T47D (cell line): ENCODE measurements around the gene ADNP2.

Experiments used
- DNase-seq, 2 experiments: peaks; one replicate each; pipeline versions ENCODE4 v3.0.0 to v3.0.0-alpha.2; 2011 to 2012; ENCODE audit warnings: low read depth in 1 of 2, low spot score in 1 of 2
- JUND ChIP-seq: IDR thresholded peaks from 2 replicates; pipeline ENCODE4 v1.6.1; 2012; ENCODE audit warnings: low read depth
- in situ Hi-C: cut with HindIII; loops from 2 replicates; pipeline ENCODE4 v1.10.0; 2016; ENCODE audit warnings: low sequenced_read_pairs, low pct_unique_long_range_greater_than_20kb

ADNP2 gene

DNA sequence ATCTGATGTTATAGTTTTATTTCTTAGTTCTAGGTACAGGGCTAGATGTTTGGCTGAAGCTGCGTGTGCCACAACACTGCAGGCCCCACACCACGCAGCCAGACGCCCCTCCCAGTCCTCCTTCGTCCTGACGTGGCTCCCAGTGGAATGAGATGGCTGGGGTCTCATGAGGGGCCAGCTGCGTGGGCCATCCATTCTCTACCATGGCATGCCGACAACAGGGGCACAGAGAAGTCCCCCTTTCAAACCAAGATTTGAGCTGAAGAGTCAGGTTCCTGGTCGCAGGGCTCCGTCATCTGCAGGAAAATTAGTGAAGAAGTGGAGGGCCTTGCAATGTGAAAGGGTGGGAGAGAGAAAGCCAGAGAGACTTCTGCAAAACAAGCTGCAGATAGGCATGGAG, 73.8 kb downstream of the ADNP2 start:
- DNase-seq, result no peak
- in situ Hi-C loops, result no loop called here
- TF ChIP-seq JUND, result no peak

GRCh38 chr18:80183273-80184050, 74.4 kb downstream of the ADNP2 start:
- no peak for TF ChIP-seq JUND
- no peak for DNase-seq
- in situ Hi-C loops, result no loop called here

DNA sequence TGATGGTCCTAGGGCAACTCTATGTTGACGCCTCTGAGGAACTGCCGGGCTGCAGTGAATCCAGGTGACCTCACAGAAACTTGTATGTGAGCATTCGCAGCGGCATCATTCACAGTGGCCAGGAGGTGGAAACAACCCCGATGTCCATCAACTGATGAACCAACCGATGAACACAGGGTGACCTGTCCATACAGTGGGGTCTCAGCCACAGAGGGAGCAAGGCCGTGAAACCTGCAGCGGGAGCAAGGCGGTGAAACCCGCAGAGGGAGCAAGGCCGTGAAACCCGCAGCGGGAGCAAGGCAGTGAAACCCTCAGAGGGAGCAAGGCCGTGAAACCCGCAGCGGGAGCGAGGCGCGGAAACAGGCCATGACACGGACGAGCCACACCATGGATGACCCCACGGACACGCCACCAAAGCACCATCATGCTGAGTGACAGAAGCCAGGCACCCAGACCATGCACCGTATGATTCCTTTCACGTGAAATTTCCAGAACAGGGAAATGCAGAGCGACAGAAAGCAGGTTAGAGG, 75.2 kb downstream of the ADNP2 start:
- no peak for TF ChIP-seq JUND
- DNase-seq, result no peak
- in situ Hi-C loops, result no loop called here

DNA sequence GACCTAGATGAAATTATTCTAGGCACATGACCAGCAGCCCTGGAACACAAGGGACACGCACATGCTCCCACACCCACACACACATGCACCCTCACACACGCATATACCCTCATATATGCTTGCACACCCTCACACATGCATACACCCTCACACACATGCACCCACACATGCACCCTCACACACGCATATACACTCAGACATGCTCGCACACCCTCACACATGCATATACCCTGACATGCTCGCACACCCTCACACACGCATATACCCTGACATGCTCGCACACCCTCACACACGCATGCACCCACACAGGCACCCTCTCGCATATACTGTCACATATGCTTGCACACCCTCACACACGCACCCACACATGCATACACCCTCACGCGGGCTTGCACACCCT, 76.5 kb downstream of the ADNP2 start:
- no peak for DNase-seq
- no peak for TF ChIP-seq JUND
- in situ Hi-C loops, result no loop called here

GRCh38 chr18:80187956-80188642, 79.0 kb downstream of the ADNP2 start:
- in situ Hi-C loops, result no loop called here
- TF ChIP-seq JUND, result no peak
- DNase-seq, result no peak

DNA sequence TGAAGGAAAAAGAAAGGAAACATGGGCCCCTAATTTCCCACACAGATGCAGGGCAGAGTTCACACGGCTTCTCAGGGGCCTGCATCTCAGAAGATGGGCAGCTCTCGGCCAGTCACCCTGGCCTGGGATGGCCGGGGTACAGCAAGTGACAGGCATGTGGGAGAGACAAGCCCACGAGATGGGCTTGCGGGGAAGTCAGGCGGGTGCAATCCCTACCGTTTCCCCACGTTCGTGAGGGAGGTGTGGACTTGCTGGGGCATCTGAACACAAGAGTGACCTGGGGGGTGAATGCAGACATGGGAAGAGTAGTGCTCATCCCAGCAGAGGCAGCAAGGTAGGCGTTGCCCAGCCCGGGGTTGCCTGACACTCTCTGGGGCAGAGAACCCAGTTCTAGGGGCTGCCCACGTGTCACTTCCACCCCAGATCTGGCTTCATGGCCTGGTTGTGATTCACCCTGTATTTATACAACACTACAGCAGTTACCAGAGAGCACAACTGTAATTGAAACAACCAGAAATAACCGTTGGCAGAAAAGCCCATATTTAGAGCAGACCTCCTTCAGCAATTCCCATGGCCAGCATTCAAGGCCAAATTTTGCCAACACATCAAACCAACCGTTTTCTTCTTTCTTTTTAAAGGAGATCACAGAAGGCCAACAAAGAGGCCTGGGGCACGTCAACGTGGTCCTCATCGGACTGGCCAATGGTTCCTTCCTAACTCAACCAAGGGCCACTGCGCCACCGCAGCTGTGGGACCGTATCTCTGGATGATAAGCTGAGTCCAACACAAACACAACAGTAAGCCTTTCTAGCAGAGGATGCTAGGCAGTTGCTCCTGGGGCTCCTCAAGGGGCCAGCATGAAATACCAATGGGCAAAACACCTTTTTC, 79.8 kb downstream of the ADNP2 start:
- TF ChIP-seq JUND, result no peak
- DNase-seq, result no peak
- in situ Hi-C loops, result no loop called here

GRCh38 chr18:80189531-80189865, 80.4 kb downstream of the ADNP2 start:
- no peak for TF ChIP-seq JUND
- in situ Hi-C loops, result no loop called here
- DNase-seq, result no peak
